ENCODE results near the gene CYP4F8.

The CYP4F8 gene

DNA sequence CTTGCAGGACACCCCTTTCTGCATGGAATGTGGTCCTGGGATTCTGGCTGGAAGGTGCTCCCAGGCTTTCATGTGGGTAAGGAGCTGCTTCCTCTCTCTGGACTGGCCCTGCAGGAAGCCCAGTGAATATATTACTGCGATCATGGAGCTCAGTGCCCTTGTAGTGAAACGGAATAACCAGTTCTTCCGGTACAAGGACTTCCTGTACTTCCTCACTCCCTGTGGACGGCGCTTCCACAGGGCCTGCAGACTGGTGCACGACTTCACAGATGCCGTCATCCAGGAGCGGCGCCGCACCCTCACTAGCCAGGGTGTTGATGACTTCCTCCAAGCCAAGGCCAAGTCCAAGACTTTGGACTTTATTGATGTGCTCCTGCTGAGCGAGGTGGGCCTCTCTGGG lies 8.0 kb downstream of the CYP4F8 start:
- H3K4me2 ChIP-seq (ENCODE audit: low read length) = no peak overlapping the region
- no peaks in the 10 kb centered on the region for H3K9me3 ChIP-seq (ENCODE audit: low read length)
- TF ChIP-seq EZH2 (IDR thresholded peaks at IDR 0.05; ENCODE audit: borderline replicate concordance, low read length) (no peak), CTCF (IDR thresholded peaks at IDR 0.05; ENCODE audit: low read length) (no peak)
- H3K9me2 ChIP-seq (ENCODE audit: low read depth, low read length) = no peaks in the 10 kb centered on the region
- H3K9ac ChIP-seq (ENCODE audit: low read length) = no peak overlapping the region
- H4K20me1 ChIP-seq (ENCODE audit: insufficient read depth, low read length) = no peaks in the 10 kb centered on the region
- H3K27me3 ChIP-seq (ENCODE audit: insufficient read depth, low read length) = no peaks in the 10 kb centered on the region
- no peak overlapping the region for H2AFZ ChIP-seq (ENCODE audit: low read length)
- H3K79me2 ChIP-seq (ENCODE audit: insufficient read depth, low read length) = no peaks in the 10 kb centered on the region
- H3K4me3 ChIP-seq (ENCODE audit: low read depth, low read length, poor library complexity, severe bottlenecking) = no peak overlapping the region
- no peaks in the 10 kb centered on the region for H3F3A ChIP-seq (ENCODE audit: insufficient read depth, low read length)
- H3K36me3 ChIP-seq (ENCODE audit: insufficient read depth, low read length) = no peaks in the 10 kb centered on the region
- no peak overlapping the region for H3K27ac ChIP-seq (ENCODE audit: low read depth, low read length, poor library complexity, severe bottlenecking)
- no peaks in the 10 kb centered on the region for H3K4me1 ChIP-seq (ENCODE audit: insufficient read depth, low read length, severe bottlenecking)

GRCh38 chr19:15623711-15624318 lies 8.8 kb downstream of the CYP4F8 start:
- Histone ChIP-seq H2AFZ (ENCODE audit: low read length) (no peak overlapping the region), H3K36me3 (ENCODE audit: insufficient read depth, low read length) (no peaks in the 10 kb centered on the region), H3K9ac (ENCODE audit: low read length) (no peak overlapping the region), H3K4me3 (ENCODE audit: low read depth, low read length, poor library complexity, severe bottlenecking) (no peak overlapping the region), H3K27ac (ENCODE audit: low read depth, low read length, poor library complexity, severe bottlenecking) (no peak overlapping the region), H3K9me2 (ENCODE audit: low read depth, low read length) (no peaks in the 10 kb centered on the region), H3K4me2 (ENCODE audit: low read length) (no peak overlapping the region), H3K27me3 (ENCODE audit: insufficient read depth, low read length) (no peaks in the 10 kb centered on the region), H4K20me1 (ENCODE audit: insufficient read depth, low read length) (no peaks in the 10 kb centered on the region), H3K9me3 (ENCODE audit: low read length) (no peaks in the 10 kb centered on the region), H3K79me2 (ENCODE audit: insufficient read depth, low read length) (no peaks in the 10 kb centered on the region), H3K4me1 (ENCODE audit: insufficient read depth, low read length, severe bottlenecking) (no peaks in the 10 kb centered on the region), H3F3A (ENCODE audit: insufficient read depth, low read length) (no peaks in the 10 kb centered on the region)
- TF ChIP-seq EZH2 (IDR thresholded peaks at IDR 0.05; ENCODE audit: borderline replicate concordance, low read length) = no peak
- no peak for TF ChIP-seq CTCF (IDR thresholded peaks at IDR 0.05; ENCODE audit: low read length)

DNA sequence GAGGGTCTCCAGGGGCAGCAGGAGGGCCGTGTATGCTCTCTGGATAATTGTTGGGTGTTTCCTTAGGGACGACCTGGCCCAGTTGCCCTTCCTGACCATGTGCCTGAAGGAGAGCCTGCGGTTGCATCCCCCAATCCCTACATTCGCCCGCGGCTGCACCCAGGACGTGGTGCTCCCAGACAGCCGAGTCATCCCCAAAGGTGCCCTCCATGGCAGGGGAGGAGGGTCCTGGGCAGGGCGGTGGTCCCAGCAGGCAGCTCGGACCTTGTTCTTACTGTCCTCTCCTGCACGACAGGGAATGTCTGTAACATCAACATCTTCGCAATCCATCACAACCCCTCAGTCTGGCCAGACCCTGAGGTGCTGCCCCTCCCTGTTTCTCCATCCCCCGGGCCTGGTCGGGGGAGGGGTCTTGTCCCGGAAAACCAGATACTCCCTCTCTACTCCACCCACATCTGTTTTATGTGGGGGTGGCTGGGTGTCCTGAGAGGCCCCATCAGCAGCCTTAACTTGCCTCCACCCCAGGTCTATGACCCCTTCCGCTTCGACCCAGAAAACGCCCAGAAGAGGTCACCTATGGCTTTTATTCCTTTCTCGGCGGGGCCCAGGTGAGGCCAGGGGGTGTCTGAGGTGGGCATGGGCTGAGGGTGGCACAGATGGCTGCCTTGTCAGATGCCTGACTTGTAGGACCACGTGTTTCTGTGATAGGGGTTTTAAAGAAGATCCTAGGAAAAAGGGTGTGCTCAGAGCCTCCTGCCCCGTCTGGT lies 13.4 kb downstream of the CYP4F8 start:
- TF ChIP-seq EZH2 (IDR thresholded peaks at IDR 0.05; ENCODE audit: borderline replicate concordance, low read length) (no peak), CTCF (IDR thresholded peaks at IDR 0.05; ENCODE audit: low read length) (no peak)
- no peak overlapping the region for H3K4me2 ChIP-seq (ENCODE audit: low read length)
- H3K9me3 ChIP-seq (ENCODE audit: low read length) = no peaks in the 10 kb centered on the region
- no peak overlapping the region for H3K9ac ChIP-seq (ENCODE audit: low read length)
- no peaks in the 10 kb centered on the region for H4K20me1 ChIP-seq (ENCODE audit: insufficient read depth, low read length)
- no peak overlapping the region for H3K27ac ChIP-seq (ENCODE audit: low read depth, low read length, poor library complexity, severe bottlenecking)
- H3F3A ChIP-seq (ENCODE audit: insufficient read depth, low read length) = no peaks in the 10 kb centered on the region
- H3K9me2 ChIP-seq (ENCODE audit: low read depth, low read length) = no peaks in the 10 kb centered on the region
- no peaks in the 10 kb centered on the region for H3K27me3 ChIP-seq (ENCODE audit: insufficient read depth, low read length)
- no peak overlapping the region for H3K4me3 ChIP-seq (ENCODE audit: low read depth, low read length, poor library complexity, severe bottlenecking)
- H3K4me1 ChIP-seq (ENCODE audit: insufficient read depth, low read length, severe bottlenecking) = no peaks in the 10 kb centered on the region
- H2AFZ ChIP-seq (ENCODE audit: low read length) = no peak overlapping the region
- H3K79me2 ChIP-seq (ENCODE audit: insufficient read depth, low read length) = no peaks in the 10 kb centered on the region
- no peaks in the 10 kb centered on the region for H3K36me3 ChIP-seq (ENCODE audit: insufficient read depth, low read length)
